Measurements from ENCODE around the gene SPATS2.

The SPATS2 gene

GRCh38 chr12:49541140-49541861, 174.0 kb downstream of the SPATS2 start:
- no peak for DNase-seq (ENCODE audit: low spot score)

GRCh38 chr12:49541911-49542505, 174.7 kb downstream of the SPATS2 start:
- DNase-seq (ENCODE audit: low spot score): no peak

GRCh38 chr12:49542592-49543160, 175.4 kb downstream of the SPATS2 start:
- DNase-seq (ENCODE audit: low spot score): no peak

- no peak for DNase-seq (ENCODE audit: low spot score)
These were observed 176.1 kb downstream of the SPATS2 start for GRCh38 chr12:49543221-49543913.

- DNase-seq (ENCODE audit: low spot score): no peak
These were observed 176.9 kb downstream of the SPATS2 start for GRCh38 chr12:49543914-49544815.

- no peak for DNase-seq (ENCODE audit: low spot score)
These were observed 178.6 kb downstream of the SPATS2 start for GRCh38 chr12:49545815-49546214.

GRCh38 chr12:49546481-49546880, 179.2 kb downstream of the SPATS2 start:
- no peak for DNase-seq (ENCODE audit: low spot score)

- DNase-seq (ENCODE audit: low spot score): no peak
These were observed 179.9 kb downstream of the SPATS2 start for GRCh38 chr12:49547090-49547690.

- no peak for DNase-seq (ENCODE audit: low spot score)
These were observed 181.2 kb downstream of the SPATS2 start for GRCh38 chr12:49548481-49548821.

GRCh38 chr12:49548822-49549648, 181.8 kb downstream of the SPATS2 start:
- DNase-seq (ENCODE audit: low spot score): peak; percentile 81

GRCh38 chr12:49549735-49550692, 182.8 kb downstream of the SPATS2 start:
- no peak for DNase-seq (ENCODE audit: low spot score)

- DNase-seq (ENCODE audit: low spot score): no peak
These were observed 183.5 kb downstream of the SPATS2 start for GRCh38 chr12:49550693-49551252.

GRCh38 chr12:49552014-49552413, 184.8 kb downstream of the SPATS2 start:
- DNase-seq (ENCODE audit: low spot score): no peak

- no peak for DNase-seq (ENCODE audit: low spot score)
These were observed 185.2 kb downstream of the SPATS2 start for GRCh38 chr12:49552425-49552824.

GRCh38 chr12:49552899-49553298, 185.6 kb downstream of the SPATS2 start:
- no peak for DNase-seq (ENCODE audit: low spot score)

GRCh38 chr12:49553512-49554088, 186.3 kb downstream of the SPATS2 start:
- no peak for DNase-seq (ENCODE audit: low spot score)

- no peak for DNase-seq (ENCODE audit: low spot score)
These were observed 187.0 kb downstream of the SPATS2 start for GRCh38 chr12:49554266-49554665.

GRCh38 chr12:49555631-49556390, 188.5 kb downstream of the SPATS2 start:
- DNase-seq (ENCODE audit: low spot score): no peak

Data from ecto neural progenitor cell (in vitro differentiated cells).